IMR-90 (cell line): ENCODE measurements around the gene CLDN15. TPM values are rescaled to one million over a fixed set of nuclear protein-coding genes. Genes with fewer than 3 reads are reported as not detected.

Experiments used
- ATAC-seq: fragments of 200-7000 bp; cut with Tn5 transposase; 2 replicates; pipeline ENCODE4 v1.9.1; 2020; ENCODE audit warnings: low read depth, mild to moderate bottlenecking, moderate library complexity
- BruUV-seq: library from RNA; stranded (reverse); fragments of 400-500 nt; replicated peaks from 2 replicates; lab custom pipeline; 2021; lab: Mats Ljungman, UMichigan
- CTCF ChIA-PET: fragments of 300-600 bp; formaldehyde crosslinking; extraction: SDS; loops from one replicate; lab custom pipeline; 2021; ENCODE audit warnings: antibody characterized with exemption; lab: Yijun Ruan, JAX
- POLR2A ChIA-PET: fragments of 300-600 bp; sonication (Branson Sonifier 250); formaldehyde crosslinking; loops from one replicate; lab custom pipeline; 2022; ENCODE audit warnings: antibody characterized with exemption; ENCODE audit not compliant: unreplicated experiment; lab: Charles Lee
- DNase-seq: peaks from one replicate; pipeline ENCODE4 v3.0.0; 2013
- H2AFZ ChIP-seq: replicated peaks from 2 replicates; pipeline ENCODE3; 2013; ENCODE audit warnings: low read length, mild to moderate bottlenecking; ENCODE audit not compliant: poor library complexity
- H2AK5ac ChIP-seq: 2 replicates; pipeline ENCODE4 v1.6.1; 2013; ENCODE audit warnings: low read depth, low read length, inconsistent platforms
- H2AK9ac ChIP-seq: replicated peaks from 2 replicates; pipeline ENCODE3; 2013; ENCODE audit warnings: mild to moderate bottlenecking, low read depth, low read length, moderate library complexity; ENCODE audit not compliant: poor library complexity
- H2BK120ac ChIP-seq: 2 replicates; pipeline ENCODE4 v1.6.1; 2013; ENCODE audit warnings: low read depth, low read length, inconsistent platforms
- H2BK15ac ChIP-seq: 3 replicates; pipeline ENCODE4 v1.6.1; 2013; ENCODE audit warnings: low read depth, low read length, inconsistent platforms
- H2BK20ac ChIP-seq: 2 replicates; pipeline ENCODE4 v1.6.1; 2013; ENCODE audit warnings: low read depth, mild to moderate bottlenecking, inconsistent platforms, low read length, moderate library complexity
- H2BK5ac ChIP-seq: 2 replicates; pipeline ENCODE4 v1.6.1; 2013; ENCODE audit warnings: mild to moderate bottlenecking, low read depth, low read length, inconsistent platforms; ENCODE audit not compliant: poor library complexity, severe bottlenecking
- H3K14ac ChIP-seq: replicated peaks from 2 replicates; pipeline ENCODE4 v1.6.1; 2013; ENCODE audit warnings: low read depth, low read length, inconsistent platforms
- H3K18ac ChIP-seq: 2 replicates; pipeline ENCODE4 v1.6.1; 2013; ENCODE audit warnings: low read depth, low read length, control low read depth
- H3K23ac ChIP-seq: 2 replicates; pipeline ENCODE4 v1.6.1; 2013; ENCODE audit warnings: low read depth, low read length, inconsistent platforms
- H3K27ac ChIP-seq: 2 replicates; pipeline ENCODE4 v1.5.1; 2013; ENCODE audit warnings: mild to moderate bottlenecking, control low read depth, low read length; ENCODE audit not compliant: insufficient read depth
- H3K27me3 ChIP-seq: 2 replicates; pipeline ENCODE4 v1.6.1; 2013; ENCODE audit warnings: low read length; ENCODE audit not compliant: control insufficient read depth, insufficient read depth
- H3K36me3 ChIP-seq: 2 replicates; pipeline ENCODE4 v1.6.1; 2013; ENCODE audit warnings: low read length, mixed read lengths; ENCODE audit not compliant: control insufficient read depth, insufficient read depth
- H3K4ac ChIP-seq: 2 replicates; pipeline ENCODE4 v1.6.1; 2013; ENCODE audit warnings: low read depth, low read length, inconsistent platforms
- H3K4me1 ChIP-seq: 2 replicates; pipeline ENCODE4 v1.6.1; 2013; ENCODE audit warnings: low read length, mixed read lengths; ENCODE audit not compliant: control insufficient read depth, insufficient read depth
- H3K4me2 ChIP-seq: 2 replicates; pipeline ENCODE4 v1.6.1; 2013; ENCODE audit warnings: low read depth, mild to moderate bottlenecking, control low read depth, low read length, moderate library complexity
- H3K4me3 ChIP-seq: 2 replicates; pipeline ENCODE4 v1.5.1; 2013; ENCODE audit warnings: low read depth, mild to moderate bottlenecking, control low read depth, low read length, moderate library complexity; ENCODE audit not compliant: insufficient read depth
- H3K56ac ChIP-seq: 2 replicates; pipeline ENCODE4 v1.6.1; 2013; ENCODE audit warnings: low read length, inconsistent platforms; ENCODE audit not compliant: insufficient read depth; ENCODE audit errors: extremely low read depth
- H3K79me1 ChIP-seq, 2 experiments: 2 replicates each; pipeline ENCODE4 v1.6.1; 2013; ENCODE audit warnings: low read length in 2 of 2, inconsistent platforms in 1 of 2, low read depth in 1 of 2
- H3K9ac ChIP-seq: 2 replicates; pipeline ENCODE4 v1.6.1; 2013; ENCODE audit warnings: low read depth, low read length, control low read depth
- H3K9me1 ChIP-seq: 2 replicates; pipeline ENCODE4 v1.6.1; 2013; ENCODE audit warnings: low read length, inconsistent platforms; ENCODE audit not compliant: insufficient read depth
- H3K9me3 ChIP-seq: 2 replicates; pipeline ENCODE4 v1.6.1; 2013; ENCODE audit warnings: low read length; ENCODE audit not compliant: control insufficient read depth, insufficient read depth
- H4K20me1 ChIP-seq: 2 replicates; pipeline ENCODE4 v1.6.1; 2013; ENCODE audit warnings: low read length, inconsistent platforms; ENCODE audit not compliant: insufficient read depth
- H4K5ac ChIP-seq: 2 replicates; pipeline ENCODE4 v1.6.1; 2013; ENCODE audit warnings: mild to moderate bottlenecking, low read depth, low read length, control low read depth
- H4K8ac ChIP-seq, 2 experiments: 2 replicates each; pipeline ENCODE4 v1.6.1; 2013; ENCODE audit warnings: low read depth in 2 of 2, low read length in 2 of 2, control low read depth in 1 of 2, inconsistent platforms in 1 of 2
- H4K91ac ChIP-seq: 2 replicates; pipeline ENCODE4 v1.6.1; 2013; ENCODE audit warnings: low read depth, low read length, inconsistent platforms; ENCODE audit not compliant: insufficient read depth
- BHLHE40 ChIP-seq: fragments of 150-350 bp; IDR thresholded peaks from 2 replicates; pipeline ENCODE4 v1.6.1; 2016; ENCODE audit warnings: mild to moderate bottlenecking, low read depth, low read length
- CEBPB ChIP-seq: IDR thresholded peaks from 2 replicates; pipeline ENCODE4 v1.6.1; 2012; ENCODE audit warnings: low read depth, low read length, improper control_type of control experiment
- CHD1 ChIP-seq: IDR thresholded peaks from 2 replicates; pipeline ENCODE4 v1.6.1; 2012; ENCODE audit warnings: low read depth, low read length, improper control_type of control experiment
- CTCF ChIP-seq: conservative IDR thresholded peaks from 2 replicates; pipeline ENCODE4 v1.5.1; 2012; ENCODE audit warnings: mild to moderate bottlenecking, low read depth, low read length, improper control_type of control experiment
- FOS ChIP-seq: fragments of 150-350 bp; IDR thresholded peaks from 2 replicates; pipeline ENCODE4 v1.6.1; 2016; ENCODE audit warnings: low read depth, low read length
- MAFK ChIP-seq: IDR thresholded peaks from 2 replicates; pipeline ENCODE4 v1.6.1; 2012; ENCODE audit warnings: low read depth, low read length, improper control_type of control experiment
- MAZ ChIP-seq: IDR thresholded peaks from 2 replicates; pipeline ENCODE4 v1.6.1; 2012; ENCODE audit warnings: low read depth, mild to moderate bottlenecking, low read length, improper control_type of control experiment, moderate library complexity, borderline replicate concordance
- MXI1 ChIP-seq: IDR thresholded peaks from 2 replicates; pipeline ENCODE4 v1.6.1; 2012; ENCODE audit warnings: low read depth, mild to moderate bottlenecking, low read length, moderate library complexity, borderline replicate concordance
- NFE2L2 ChIP-seq: fragments of 150-350 bp; IDR thresholded peaks from 2 replicates; pipeline ENCODE4 v1.6.1; 2016; ENCODE audit warnings: low read depth, mild to moderate bottlenecking, low read length
- POLR2A ChIP-seq: IDR thresholded peaks from 2 replicates; pipeline ENCODE4 v1.6.1; 2012; ENCODE audit warnings: mild to moderate bottlenecking, low read depth, low read length
- RAD21 ChIP-seq: IDR thresholded peaks from 2 replicates; pipeline ENCODE4 v1.6.1; 2012; ENCODE audit warnings: low read length, improper control_type of control experiment
- RCOR1 ChIP-seq: IDR thresholded peaks from 2 replicates; pipeline ENCODE4 v1.6.1; 2012; ENCODE audit warnings: mild to moderate bottlenecking, low read length, improper control_type of control experiment; ENCODE audit not compliant: insufficient replicate concordance
- RFX5 ChIP-seq: IDR thresholded peaks from 2 replicates; pipeline ENCODE4 v1.8.0; 2012; ENCODE audit warnings: low read depth, mild to moderate bottlenecking, low read length, moderate library complexity
- SMC3 ChIP-seq: fragments of 150-350 bp; IDR thresholded peaks from 2 replicates; pipeline ENCODE4 v1.6.1; 2016; ENCODE audit warnings: low read depth, mild to moderate bottlenecking, antibody characterized with exemption, low read length, moderate library complexity
- USF2 ChIP-seq: fragments of 150-350 bp; IDR thresholded peaks from 2 replicates; pipeline ENCODE4 v1.6.1; 2017; ENCODE audit warnings: mild to moderate bottlenecking, antibody characterized with exemption, low read length, low read depth
- WGBS, 2 experiments: methylation state at CpG; one replicate each; pipeline versions ENCODE4 v1.1.5 to v1.1.7; 2013; ENCODE audit warnings: missing lambda C conversion rate in 2 of 2; ENCODE audit not compliant: insufficient read length in 1 of 2; ENCODE audit errors: extremely low coverage in 2 of 2; 5-methylcytosine and 5-hydroxymethylcytosine counted together
- dilution Hi-C: fragments of 300-500 bp; cut with HindIII; formaldehyde crosslinking; loops from one replicate; pipeline ENCODE4 v1.14.3; 2018; ENCODE audit warnings: low sequenced_read_pairs; ENCODE audit not compliant: unreplicated experiment
- in situ Hi-C: fragments of 300-500 bp; cut with MboI; formaldehyde crosslinking; loops from 3 replicates; pipeline ENCODE4 v1.14.3; 2019; ENCODE audit warnings: low sequenced_read_pairs, inconsistent platforms, mixed read lengths
- intact Hi-C: fragments of 100-400 bp; cut with micrococcal nuclease; formaldehyde crosslinking; loops from 2 replicates; pipeline ENCODE4 v1.10.0; 2022
- polyA plus RNA-seq, 3 experiments: library from polyadenylated mRNA; depleted of rRNA; stranded (reverse); fragments of >200 nt; gene quantifications; 2 replicates each; pipeline ENCODE4 v1.2.3, GENCODE V29; 2012; ENCODE audit warnings: low replicate concordance in 1 of 3
- total RNA-seq: library from RNA; depleted of rRNA; stranded (reverse); fragments of >200 nt; gene quantifications from 2 replicates; pipeline ENCODE4 v1.2.3, GENCODE V29; 2012
- TF ChIP-seq, protein P1 (sequence below): fragments of 150-350 bp; IDR thresholded peaks from 2 replicates; pipeline ENCODE4 v1.6.1; 2016; ENCODE audit warnings: low read depth, mild to moderate bottlenecking, low read length, moderate library complexity, borderline replicate concordance

Gene CLDN15
- total and polyA plus RNA-seq, 2 of the 4 experiments (the other 2 are of a cell fraction), result 0.72 to 5.4 TPM

DNA sequence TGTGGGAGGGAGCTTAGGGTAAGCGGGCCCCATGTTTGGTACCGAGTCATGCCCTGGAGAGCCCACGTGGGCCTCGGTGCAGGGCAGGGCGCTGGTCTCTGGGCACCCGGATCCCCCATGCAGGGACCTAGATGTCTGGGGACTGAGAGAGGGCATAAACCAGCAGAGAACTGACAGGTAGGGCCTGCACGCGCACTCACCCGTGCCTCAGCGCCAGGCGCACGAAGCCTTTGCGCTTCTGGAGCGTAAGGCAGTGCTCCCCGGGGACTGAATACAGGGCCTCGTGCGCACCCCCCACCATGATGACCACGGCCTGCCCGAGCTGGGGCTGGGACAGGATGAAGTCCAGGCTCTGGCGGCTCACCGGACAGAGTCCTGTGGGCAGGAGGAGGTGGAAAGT, 39.6 kb downstream of the CLDN15 start:
- no peak overlapping the region for H3K23ac ChIP-seq
- intact Hi-C loops, result no loop called here
- no peak overlapping the region for H4K5ac ChIP-seq
- no peak overlapping the region for H4K91ac ChIP-seq
- no peaks in the 10 kb centered on the region for H3K36me3 ChIP-seq
- H4K8ac ChIP-seq, result no peak overlapping the region
- no peak overlapping the region for H3K4me2 ChIP-seq
- WGBS, 2 experiments, result 76% methylated on average over 13 of the region's 21 CpGs; no CpG with 5 or more reads in 1 of the 2 experiments
- H4K20me1 ChIP-seq, result no peaks in the 10 kb centered on the region
- no peaks in the 10 kb centered on the region for H3K4me1 ChIP-seq
- no peaks in the 10 kb centered on the region; the same call in 1 of the 2 replicates for H3K9me1 ChIP-seq
- H3K27ac ChIP-seq, result no peak overlapping the region
- H3K18ac ChIP-seq, result no peak overlapping the region
- POLR2A ChIA-PET, result no interaction called here
- no peak overlapping the region for H2AFZ ChIP-seq
- no peak overlapping the region for H3K4me3 ChIP-seq
- 0 out of 2 replicates have a peak, but pooled peaks cover 2% of the 10 kb centered on the region for H3K9me3 ChIP-seq
- no TSS peak for BruUV-seq
- dilution Hi-C loops, result no loop called here
- H2BK20ac ChIP-seq, result no peak overlapping the region
- H3K4ac ChIP-seq, result no peak overlapping the region
- H2BK5ac ChIP-seq, result no peak overlapping the region
- H2BK120ac ChIP-seq, result no peak overlapping the region
- H3K79me1 ChIP-seq, result no peaks in the 10 kb centered on the region
- ATAC-seq (no peak), DNase-seq (no peak)
- in situ Hi-C loops, result no loop called here
- no peak overlapping the region for H3K56ac ChIP-seq
- H2BK15ac ChIP-seq, result no peak overlapping the region
- H3K9ac ChIP-seq, result no peak overlapping the region
- H2AK5ac ChIP-seq, result no peak overlapping the region
- H3K14ac ChIP-seq, result no peak overlapping the region
- TF ChIP-seq CTCF (no peak), NFE2L2 (no peak), RAD21 (no peak), MAFK (no peak), RFX5 (no peak), SMC3 (no peak), CEBPB (no peak), MAZ (no peak), CHD1 (no peak), USF2 (no peak), POLR2A (no peak), RCOR1 (no peak), BHLHE40 (no peak), FOS (no peak), MXI1 (no peak)
- TF ChIP-seq, protein P1, sequence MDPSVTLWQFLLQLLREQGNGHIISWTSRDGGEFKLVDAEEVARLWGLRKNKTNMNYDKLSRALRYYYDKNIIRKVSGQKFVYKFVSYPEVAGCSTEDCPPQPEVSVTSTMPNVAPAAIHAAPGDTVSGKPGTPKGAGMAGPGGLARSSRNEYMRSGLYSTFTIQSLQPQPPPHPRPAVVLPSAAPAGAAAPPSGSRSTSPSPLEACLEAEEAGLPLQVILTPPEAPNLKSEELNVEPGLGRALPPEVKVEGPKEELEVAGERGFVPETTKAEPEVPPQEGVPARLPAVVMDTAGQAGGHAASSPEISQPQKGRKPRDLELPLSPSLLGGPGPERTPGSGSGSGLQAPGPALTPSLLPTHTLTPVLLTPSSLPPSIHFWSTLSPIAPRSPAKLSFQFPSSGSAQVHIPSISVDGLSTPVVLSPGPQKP, result no peak
- peaks cover 39% of the 10 kb centered on the region for H3K27me3 ChIP-seq
- no peak overlapping the region for H2AK9ac ChIP-seq
- CTCF ChIA-PET, result no interaction called here
